ENCODE data around the gene S100A5.
"Not testable (repeated sequence)": the region's sequence is repeated elsewhere in the genome, so short reads cannot be mapped to it uniquely, and the experiment has no call there.

Gene S100A5, protein sequence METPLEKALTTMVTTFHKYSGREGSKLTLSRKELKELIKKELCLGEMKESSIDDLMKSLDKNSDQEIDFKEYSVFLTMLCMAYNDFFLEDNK

DNA sequence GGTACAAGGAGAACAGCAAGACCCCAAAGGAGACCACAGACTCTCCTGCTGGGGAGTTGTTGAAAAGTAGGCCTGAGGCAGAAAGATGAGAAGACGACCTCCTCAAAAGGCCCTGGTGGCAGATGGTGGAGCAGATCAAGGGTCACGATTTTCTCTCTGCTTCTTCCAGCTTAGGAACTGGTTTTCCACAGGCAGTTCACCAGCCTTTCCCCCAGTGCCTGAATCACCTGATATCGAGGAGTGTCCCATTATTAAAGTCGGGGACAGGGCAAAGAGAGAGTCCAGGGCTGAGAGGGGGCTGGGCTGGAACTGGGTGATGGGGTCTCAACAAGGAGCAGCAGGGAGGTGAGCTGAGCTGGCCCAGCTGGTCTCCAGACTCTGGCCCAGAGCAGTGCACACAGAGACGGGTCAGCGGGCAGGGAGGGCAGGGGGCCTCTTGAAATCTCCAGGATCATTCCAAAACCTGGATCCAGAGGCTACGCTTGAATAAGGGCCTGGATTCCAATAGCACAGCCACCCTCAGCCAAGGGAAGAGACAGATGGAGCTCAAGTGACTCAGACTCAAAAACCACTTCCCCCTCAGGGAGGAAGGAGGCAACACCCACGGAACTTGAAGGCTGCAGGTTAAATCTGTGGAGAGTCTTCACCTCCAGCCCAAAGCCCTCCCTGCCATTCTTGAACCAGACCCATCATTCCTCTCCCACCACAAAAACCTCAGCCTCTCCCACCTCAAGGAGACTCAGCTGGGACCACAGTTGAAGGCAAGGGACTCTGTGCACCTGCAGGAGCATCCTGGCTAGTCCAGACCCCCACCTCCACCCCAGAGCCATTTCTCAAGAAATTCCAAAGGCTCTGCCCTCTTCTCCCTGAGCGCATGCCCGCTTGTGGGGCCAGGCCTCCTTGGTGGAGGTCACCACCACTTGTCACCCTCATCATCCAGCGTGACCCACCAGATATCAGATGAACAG lies at the start of gene S100A5:
Gene S100A5 (minus strand): TSS at position 541 of the 968 bp plus-strand sequence. CDS start 743 bp downstream, outside the sequence.
- peak in 5 of 56 donors; percentile 7 to 20 (median 11) for DNase-seq

DNA sequence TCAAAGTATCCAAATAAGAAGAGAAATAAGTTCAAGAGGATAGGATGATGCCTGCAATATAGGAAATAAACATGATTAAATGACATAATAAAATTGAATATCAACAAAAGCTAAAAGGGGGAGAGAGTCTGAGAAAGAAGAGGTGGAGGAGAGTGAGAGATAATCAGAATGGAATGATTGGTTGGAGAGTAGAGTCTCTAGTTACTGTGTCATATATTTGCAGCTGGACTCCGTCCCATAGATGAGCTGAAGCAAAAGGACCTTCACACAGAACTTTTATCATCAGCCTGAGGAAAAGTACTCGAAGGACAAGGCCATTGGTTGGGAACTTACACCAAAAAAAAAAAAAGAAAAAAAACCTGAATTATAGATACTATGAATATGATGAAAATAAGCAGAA lies 47.7 kb upstream of the S100A5 start:
- no peak for DNase-seq

DNA sequence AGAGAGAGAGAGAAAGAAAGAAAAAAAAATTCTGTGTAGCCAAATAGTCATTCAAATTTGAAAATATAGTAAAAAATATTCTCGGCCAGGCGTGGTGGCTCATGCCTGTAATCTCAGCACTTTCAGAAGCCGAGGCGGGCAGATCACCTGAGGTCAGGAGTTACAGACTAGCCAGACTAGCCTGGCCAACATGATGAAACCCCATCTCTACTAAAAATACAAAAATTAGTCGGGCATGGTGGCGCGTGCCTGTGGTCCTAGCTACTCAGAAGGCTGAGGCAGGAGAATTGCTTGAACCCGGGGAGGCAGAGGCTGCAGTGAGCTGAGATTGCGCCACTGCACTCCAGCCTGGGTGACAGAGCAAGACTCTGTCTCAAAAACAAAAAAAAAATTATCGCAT lies 47.3 kb upstream of the S100A5 start:
- DNase-seq, result not testable (repeated sequence)

DNA sequence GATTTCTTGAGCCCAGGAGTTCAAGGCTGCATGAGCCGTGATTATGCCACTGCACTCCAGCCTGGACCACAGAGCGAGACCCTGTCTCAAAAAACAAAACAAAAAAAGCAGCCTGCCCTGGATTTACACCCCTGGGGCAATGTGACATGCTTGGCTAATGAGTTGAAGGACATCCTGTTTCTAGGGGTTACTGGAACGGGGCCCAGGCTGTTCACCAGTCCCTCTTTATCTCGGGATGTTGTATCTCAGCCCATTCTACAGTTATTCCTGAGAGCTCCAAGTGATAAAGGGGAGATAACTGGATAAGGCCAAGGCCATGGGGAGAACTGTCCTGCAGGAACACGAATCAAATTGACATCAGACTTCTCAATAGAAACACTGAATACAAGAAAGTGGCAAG lies 46.6 kb upstream of the S100A5 start:
- no peak for DNase-seq

DNA sequence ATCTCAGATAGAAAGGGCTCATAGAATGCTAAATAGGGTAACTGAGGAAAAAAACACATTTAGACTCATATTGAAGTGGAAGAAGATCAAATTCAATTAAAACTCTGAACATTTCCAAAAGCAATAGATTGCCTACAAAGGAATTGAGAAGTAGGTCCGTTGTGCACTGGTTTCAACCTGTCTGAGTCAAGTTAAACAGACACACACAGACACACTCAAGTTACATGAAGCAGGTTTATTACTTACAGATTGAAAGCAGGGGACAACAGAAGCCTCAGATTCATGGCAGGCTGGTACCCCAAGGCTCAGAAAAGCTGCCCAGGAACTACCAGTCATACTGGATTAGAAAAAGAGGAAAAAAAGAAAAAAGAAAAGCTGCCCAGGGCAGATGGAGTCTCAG lies 45.6 kb upstream of the S100A5 start:
- DNase-seq, result no peak

DNA sequence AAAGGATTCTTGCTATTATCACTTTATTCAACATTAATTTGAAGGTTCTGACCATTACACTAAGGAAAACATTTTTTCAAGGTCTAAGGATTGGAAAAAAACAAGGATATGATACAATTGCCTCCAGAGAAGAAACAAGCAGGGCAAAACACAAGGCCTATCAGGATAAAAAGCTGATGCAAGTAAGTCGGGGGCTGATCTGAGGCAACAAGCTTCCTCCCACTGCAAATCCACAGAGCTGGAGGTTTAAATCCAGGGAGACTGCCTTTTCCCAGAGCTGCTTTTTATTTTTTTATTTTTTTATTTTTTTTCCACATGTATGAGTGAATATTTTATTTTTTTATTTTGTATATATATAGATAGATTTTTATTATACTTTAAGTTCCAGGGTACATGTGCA lies 44.3 kb upstream of the S100A5 start:
- no peak for DNase-seq

DNA sequence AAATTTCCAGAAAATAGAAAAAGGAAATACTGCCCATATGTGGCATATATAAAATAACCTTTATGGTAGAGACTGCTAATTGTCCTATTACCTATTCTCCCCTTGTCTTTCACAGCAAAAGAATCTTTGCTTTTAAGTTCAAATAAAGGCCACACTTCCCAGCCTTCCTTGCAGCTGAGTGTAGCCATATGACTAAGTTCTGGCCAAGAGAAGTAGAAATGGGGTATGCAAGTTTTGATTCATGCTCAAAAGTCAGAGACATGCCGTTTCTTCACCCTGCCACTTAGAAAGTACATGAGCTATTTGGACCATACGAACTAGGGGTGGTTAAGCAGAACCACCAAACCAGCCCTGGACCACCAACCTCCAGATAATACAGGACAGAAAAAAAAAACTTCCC lies 43.2 kb upstream of the S100A5 start:
- DNase-seq, result no peak

DNA sequence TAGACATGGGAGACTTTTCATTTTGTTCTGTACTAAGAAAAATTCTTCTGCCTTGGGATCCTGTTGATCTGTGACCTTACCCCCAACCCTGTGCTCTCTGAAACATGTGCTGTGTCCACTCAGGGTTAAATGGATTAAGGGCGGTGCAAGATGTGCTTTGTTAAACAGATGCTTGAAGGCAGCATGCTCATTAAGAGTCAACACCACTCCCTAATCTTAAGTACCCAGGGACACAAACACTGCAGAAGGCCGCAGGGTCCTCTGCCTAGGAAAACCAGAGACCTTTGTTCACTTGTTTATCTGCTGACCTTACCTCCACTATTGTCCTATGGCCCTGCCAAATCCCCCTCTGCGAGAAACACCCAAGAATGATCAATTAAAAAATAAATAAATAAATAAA lies 42.8 kb upstream of the S100A5 start:
- not testable (repeated sequence) for DNase-seq

DNA sequence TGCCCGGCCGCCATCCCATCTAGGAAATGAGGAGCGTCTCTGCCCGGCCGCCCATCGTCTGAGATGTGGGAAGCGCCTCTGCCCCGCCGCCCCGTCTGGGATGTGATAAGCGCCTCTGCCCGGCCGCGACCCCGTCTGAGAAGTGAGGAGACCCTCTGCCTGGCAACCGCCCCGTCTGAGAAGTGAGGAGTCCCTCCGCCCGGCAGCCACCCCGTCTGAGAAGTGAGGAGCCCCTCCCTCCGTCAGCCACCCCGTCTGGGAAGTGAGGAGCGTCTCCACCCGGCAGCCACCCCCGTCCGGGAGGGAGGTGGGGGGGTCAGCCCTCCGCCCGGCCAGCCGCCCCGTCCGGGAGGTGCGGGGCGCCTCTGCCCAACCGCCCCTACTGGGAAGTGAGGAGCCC lies 42.1 kb upstream of the S100A5 start:
- DNase-seq, result not testable (repeated sequence)

DNA sequence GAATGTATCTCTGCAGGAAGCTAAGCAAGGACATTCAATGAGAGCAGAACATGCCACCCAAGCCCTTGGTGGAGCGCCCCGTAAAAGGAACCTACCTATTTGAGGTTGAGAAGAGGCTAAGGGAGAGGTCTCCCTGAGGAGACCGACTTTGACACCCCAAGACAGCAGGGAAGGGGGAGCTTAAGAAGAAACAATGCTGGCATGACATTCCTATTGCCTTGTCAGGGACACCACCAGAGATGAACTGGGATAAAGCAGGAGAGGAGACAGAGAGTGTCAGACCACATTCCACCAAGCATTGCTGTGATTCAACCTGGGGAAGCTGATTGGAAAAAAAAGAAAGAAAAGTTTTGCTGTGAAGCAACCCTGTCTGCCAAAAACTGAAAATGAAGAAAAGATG lies 38.2 kb upstream of the S100A5 start:
- no peak for DNase-seq

DNA sequence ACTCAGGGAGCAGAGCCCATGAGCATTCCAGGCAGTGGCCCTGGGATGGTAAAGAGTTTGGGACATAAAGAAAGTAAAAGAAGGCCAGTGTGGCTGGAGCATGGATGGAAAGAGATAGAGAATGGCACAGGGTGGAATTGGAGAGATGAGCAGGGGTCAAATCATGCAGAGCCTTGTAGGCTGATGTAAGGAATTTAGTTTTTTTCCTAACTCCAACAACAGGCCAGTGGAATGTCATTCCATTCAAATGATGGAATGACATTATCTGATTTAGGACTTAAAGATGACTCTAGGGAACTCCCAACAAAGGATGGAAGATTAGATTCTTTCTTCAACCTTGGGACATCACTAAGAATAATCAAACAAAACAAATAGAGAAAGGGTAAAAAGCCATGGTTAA lies 37.8 kb upstream of the S100A5 start:
- no peak for DNase-seq

DNA sequence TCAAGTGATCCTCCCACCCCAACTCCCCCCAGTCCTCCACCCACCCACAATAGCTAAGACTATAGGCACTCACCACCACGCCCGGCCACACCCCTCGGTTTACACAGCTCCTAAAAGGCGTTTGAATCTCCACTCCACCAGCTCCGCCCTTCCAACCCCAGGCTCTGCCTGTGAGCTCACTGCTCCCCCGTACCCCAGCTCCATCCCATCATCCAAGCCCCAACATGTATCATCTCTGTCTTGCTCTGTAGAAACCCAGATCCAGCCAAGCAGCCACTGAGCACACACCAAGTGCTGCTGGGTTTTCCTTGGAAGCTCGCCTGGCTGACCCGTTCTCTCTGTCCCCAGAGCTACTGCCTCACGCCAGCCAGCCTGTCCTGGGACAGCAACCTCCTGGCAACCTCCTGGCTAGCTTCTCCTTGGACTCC lies 36.9 kb upstream of the S100A5 start:
- peak in 21 of 56 donors; percentile 5 to 64 (median 29) for DNase-seq

DNA sequence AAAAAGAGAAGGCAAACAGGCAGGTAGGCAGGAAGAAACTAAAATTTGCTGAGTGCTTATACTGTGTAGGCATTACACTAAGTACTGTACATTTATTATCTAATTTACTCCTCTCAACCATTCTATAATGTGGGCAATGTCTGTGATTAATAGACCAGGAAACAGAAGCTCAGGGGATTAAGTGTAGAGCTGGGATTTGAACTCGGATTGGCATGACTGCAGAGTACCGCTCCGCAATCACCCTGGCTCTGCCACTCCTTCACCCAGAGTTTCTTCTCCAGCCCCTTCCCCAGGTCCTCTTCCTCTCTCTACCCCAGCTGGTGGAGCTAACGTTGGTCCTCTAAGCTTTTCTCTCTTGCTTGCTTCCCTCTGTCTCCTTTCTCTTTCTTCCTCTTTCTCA lies 36.4 kb upstream of the S100A5 start:
- DNase-seq, result no peak

DNA sequence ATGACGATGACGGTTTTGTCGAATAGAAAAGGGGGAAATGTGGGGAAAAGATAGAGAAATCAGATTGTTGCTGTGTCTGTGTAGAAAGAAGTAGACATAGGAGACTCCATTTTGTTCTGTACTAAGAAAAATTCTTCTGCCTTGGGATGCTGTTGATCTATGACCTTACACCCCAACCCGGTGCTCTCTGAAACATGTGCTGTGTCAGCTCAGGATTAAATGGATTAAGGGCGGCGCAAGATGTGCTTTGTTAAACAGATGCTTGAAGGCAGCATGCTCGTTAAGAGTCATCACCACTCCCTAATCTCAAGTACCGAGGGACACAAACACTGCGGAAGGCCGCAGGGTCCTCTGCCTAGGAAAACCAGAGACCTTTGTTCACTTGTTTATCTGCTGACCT lies 34.8 kb upstream of the S100A5 start:
- not testable (repeated sequence) for DNase-seq

DNA sequence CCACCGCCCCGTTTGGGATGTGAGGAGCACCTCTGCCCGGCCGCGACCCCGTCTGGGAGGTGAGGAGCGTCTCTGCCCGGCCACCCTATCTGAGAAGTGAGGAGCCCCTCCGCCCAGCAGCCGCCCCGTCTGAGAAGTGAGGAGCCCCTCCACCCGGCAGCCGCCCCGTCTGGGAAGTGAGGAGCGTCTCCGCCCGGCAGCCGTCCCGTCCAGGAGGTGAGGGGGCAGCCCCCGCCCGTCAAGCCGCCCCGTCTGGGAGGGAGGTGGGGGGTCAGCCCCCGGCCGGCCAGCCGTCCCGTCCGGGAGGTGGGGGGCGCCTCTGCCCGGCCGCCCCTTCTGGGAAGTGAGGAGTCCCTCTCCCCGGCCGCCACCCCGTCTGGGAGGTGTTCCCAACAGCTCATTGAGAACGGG lies 34.4 kb upstream of the S100A5 start:
- not testable (repeated sequence) for DNase-seq

DNA sequence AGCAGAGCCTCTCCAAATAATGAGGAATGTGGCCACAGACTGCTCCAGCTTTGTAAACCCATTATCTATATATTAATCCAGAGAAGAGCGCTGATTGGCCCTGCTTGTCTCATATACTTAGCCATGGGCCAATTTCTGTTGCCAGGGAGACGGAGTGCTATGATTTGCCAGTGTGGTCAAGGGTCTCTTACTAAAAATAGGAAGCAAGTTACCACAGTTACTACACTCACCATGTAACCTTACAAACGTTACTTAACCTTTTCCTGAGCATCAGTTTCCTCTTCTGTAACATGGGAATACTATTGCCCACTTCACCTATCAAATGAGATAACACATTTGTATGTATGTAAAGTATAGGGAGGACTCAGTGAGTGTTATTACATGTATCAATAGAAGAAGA lies 32.6 kb upstream of the S100A5 start:
- DNase-seq, result no peak

DNA sequence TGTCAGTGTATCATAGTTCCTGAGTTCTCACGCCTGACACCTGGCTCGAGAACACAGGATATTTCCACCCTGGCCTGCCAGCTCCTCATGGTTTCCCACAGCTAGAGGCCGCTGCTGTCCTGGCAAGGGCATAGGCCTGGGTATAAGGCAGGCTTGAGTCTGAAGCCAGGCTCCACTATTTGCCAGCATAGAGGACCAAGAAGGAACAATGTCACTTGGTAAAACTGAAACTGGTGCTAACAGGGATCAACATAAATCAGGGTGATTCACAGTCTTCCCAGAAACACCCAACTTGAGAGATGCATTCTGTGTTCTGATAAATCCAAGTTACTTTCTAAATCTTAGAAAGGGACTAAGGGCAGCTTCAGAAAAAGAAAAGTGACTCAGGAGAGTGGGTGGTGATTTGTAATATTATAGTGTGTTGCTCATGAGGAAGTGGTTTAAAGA lies 31.9 kb upstream of the S100A5 start:
- DNase-seq, result peak in 52 of 56 donors; percentile 11 to 89 (median 66)

DNA sequence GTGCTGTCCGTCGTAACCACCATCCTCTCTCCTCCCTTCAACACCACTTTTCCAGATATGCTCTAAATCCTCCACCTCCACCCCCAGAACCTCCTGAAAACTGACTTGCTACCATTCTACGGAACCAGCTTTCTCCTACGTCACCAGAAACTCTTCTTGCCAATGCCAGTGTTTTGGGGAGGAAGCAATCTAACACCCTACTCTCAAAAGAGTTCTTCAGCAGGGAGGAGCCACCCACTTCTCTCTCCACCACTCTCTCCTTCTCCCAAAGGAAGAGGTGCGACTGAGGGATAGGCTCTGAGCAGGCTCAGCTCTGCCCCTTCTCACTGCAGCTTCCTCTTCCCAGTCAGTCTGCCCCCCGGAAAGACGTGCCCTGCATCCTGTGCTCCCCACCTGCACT lies 31.0 kb upstream of the S100A5 start:
- DNase-seq, result no peak

DNA sequence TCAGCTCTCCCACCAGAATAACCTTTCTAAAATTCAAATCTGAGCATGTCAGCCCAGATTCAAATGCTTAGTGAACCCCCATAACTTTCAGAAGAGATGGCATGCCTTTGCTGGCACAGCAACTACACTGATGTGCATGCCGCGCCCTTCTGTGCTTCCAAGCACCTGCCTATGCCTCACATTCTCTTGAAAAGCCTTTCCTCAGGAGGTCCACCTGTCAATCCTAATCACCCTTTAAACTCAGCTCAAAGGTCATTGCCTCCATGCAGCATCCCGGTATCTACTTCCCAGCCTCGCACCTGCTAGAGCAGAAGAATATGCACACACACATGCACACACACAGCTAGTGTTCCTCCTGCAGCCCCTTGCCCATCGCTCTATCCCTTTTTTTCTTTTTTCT lies 30.1 kb upstream of the S100A5 start:
- no peak for DNase-seq

DNA sequence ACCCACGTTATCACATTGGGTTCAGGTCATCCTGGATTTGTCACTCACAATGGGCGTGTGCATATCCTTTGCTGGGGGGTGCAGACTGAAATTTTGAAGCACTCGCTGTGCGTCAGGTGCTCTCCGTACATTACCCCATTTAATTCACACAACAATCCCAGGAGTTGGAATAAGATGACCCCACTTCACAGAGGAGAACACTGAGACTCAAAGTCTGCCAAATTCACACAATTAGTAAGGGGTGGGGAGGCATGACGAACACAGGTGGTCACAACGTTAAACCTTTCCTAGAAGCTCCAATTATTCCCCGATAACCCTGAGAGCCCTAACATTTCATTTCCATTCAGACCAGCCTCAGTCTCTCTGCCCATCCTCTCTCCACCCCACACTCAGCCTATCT lies 28.7 kb upstream of the S100A5 start:
- DNase-seq, result no peak

DNA sequence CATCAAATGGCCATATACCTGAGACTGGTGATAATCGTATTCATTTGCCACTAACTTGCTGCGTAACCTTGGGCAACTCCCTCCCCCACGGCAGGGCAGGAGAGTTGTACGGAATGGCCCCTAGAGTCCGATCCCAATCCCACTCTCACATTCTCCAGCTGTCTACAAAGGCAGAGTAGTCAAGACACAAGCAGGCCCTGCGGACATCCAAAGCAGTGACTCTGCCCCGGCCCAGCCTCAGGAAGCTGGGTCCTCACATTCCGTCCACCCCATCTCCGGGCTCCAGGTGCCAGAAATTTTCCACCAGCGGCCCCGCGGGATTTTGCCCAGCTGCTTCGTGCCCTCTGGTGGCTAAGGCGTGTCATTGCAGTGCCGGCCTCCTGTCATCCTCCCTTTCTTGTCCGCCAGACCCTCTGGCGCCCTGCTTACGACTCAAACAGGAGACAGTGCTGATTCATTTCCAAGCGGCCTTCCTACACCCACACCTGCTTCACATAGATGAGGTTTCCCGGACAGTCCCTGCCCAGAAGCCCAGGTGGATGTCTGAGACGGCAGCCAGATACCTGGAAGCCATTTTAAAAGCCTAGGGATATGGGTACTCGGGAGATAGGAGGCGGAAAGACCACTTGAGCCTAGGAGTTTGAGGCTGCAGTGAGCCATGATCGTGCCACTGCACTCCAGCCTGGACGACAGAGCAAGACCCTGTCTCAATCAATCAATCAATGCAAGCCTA lies 27.8 kb upstream of the S100A5 start:
- DNase-seq, result peak in 52 of 56 donors; percentile 22 to 88 (median 65)

All from amygdala (tissue), 56 donors.